Non-pigmented ciliary epithelial cell (primary cell): ENCODE measurements around the gene LIMA1.

ENCODE experiments used
- DNase-seq: peaks from one replicate; pipeline ENCODE4 v3.0.0-alpha.2; 2010; ENCODE audit warnings: low read depth

Gene LIMA1

DNA sequence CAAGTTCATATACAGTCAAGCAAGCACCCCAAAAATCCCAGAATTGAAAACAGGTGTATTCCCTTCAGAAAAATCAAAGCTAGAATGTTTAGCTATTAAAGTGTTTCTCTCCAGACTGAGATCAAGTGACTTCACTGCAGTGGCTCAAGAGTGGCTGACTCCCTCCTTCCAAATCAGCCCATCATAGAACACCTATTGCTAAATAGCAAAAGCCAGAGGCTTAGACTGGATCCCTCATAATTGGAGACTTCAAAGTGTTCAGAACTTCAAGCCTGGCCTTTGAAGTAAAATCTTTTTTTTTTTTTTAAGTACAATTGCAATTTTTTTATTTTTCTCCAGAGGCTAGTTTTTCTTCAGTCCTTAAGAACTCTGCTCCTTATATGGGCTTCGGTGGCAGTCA is 66.1 kb downstream of the LIMA1 start:
- no peak for DNase-seq

DNA sequence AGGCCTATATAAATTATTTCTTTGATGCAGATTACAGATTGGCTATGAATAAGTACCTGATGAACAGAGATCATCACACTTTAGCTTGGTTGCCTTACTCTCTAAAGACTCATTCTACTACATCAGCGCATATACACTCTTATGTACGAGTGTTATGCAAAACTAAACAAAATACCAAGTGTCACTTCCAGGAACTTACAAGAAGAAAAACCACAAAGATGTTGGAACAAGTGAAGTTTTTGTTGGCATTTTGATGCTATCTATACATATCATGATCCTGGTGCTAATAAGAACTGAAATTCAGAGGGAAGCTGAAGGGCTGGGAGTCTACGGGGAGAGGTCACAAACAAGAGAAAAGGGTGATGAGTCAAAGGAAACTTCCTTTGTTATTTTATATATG is 68.3 kb downstream of the LIMA1 start:
- no peak for DNase-seq

DNA sequence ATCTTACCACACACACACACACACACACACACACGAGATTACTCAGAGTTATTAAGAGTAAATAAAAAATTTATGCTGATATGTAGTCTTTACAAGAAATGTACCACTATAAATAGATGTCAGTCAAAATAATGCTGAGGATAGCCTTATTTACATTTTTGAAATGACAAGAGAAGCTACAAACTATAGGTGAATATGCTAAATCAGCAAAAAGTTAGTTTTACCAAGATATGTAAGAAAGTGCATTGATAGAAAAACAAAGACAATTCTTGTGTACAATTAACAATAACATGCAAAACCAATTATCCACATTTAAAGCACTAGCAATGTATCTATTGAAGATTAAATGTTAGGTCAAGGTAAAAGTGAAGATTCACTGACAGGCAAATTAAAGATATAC is 69.3 kb downstream of the LIMA1 start:
- DNase-seq: no peak

DNA sequence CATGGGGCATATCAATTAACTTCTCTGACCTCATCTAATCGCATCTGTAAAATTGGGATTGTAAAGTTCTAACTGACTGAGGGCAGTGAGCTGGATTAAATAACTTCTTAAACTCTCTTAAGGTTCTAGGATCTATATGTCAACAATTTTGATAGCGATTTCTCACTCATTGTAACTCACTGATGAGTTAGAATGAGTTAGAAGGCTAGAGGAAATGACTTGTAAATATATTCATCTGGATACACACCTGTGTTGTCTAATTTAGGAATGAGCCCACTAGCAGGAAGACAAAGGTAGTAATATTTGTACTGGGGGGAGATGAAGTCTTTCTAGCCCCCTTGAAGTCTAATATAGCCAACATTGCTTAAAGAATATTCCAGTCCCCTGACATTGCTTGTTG is 69.9 kb downstream of the LIMA1 start:
- no peak for DNase-seq

DNA sequence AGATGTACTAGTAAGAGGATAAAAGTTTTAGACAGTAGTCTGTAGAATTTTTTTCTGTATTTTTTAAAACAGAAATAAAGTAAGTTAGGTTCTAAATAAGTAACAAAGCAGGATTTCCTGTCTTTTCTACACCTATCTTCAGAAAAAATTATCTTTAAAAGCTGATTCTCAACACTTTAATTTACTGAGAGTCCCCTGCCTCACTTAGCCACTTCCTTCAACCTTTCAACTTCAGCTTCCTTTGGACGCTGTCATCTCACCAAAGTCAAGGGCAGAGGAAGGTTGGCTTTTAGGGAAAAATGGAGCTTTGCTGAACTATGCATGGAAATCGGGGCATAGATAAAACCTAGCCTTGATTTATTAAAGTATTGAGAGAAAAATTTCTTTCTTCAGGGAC is 71.3 kb downstream of the LIMA1 start:
- DNase-seq: no peak

DNA sequence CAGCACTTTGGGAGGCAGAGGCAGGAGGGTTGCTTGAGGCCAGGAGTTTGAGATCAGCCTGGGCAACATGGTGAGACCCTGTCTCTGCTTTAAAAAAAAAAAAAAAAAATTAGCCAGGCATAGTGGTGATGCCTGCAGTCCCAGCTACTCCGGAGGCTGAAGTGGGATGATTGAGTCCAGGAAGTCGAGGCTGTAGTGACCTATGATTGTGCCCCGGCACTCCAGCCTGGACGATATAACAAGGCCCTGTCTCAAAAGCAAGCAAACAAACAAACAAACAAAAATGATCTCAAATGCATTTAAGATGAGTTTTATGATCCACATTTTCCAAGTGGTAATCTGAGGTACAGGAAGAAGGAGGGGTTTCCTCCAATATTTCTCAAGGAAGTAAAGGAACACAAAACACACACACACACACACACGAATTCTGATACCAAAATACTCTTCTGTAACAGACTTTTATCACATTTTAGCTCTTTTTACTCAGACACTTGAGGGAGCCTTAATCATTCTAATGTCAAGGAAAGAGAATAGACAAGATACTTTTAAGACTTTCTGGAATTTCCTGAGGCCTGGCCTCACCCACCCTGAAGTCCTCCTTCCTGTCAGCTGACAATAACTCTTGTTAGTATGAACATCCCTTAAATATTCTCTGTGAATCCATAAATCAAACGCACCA is 71.8 kb downstream of the LIMA1 start:
- no peak for DNase-seq

DNA sequence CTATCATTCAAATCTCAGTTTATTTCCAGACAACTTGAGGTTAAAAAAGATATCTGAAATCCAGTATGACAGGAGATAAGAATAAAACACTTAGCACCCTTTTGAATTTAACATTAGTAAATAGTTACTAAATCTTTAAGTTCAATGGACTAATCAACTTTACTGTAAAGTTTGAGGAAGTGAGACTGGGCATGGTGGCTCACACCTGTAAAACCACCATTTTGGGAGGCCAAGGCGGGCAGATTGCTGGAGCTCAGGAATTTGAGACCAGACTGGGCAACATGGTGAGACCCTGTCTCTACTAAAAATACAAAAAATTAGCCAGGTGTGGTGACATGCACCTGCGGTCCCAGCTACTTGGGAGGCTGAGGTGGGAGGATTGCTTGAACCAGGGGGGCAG is 75.9 kb downstream of the LIMA1 start:
- DNase-seq: no peak

DNA sequence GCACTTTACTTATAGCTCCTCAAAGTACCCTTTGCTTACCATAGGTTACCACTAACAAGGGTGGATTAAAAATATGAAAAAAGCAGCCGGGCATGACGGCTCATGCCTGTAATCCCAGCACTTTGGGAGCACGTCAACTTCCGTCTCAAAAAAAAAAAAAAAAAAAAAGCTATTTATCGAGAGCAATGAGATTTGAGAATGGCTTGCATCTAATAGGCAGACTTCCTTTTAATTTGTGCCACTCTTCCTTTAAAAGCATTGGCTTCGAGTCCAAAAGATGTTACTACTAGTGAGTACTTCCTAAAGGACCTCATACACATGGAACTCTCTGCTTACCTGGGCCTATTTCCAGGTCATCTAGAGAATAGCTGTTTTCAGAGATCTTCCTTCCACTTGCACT is 77.7 kb downstream of the LIMA1 start:
- no peak for DNase-seq

DNA sequence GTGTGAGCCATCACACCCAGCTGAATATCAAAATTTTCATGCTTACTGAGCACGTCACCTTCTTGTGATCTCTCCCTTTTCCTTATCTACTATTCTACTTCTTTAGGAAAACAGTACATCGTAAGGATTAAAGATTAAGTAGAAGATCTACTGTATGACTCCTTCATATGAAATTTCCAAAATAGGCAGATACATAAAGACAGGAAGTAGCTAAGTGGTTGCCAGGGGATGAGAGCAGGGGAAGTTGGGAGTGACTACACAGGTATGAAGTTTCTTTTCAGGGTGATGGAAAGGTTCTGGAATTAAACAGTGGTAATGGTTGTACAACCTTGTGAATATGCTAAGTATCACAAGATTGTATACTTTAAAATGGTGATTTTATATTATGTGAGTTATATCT is 79.6 kb downstream of the LIMA1 start:
- DNase-seq: no peak

DNA sequence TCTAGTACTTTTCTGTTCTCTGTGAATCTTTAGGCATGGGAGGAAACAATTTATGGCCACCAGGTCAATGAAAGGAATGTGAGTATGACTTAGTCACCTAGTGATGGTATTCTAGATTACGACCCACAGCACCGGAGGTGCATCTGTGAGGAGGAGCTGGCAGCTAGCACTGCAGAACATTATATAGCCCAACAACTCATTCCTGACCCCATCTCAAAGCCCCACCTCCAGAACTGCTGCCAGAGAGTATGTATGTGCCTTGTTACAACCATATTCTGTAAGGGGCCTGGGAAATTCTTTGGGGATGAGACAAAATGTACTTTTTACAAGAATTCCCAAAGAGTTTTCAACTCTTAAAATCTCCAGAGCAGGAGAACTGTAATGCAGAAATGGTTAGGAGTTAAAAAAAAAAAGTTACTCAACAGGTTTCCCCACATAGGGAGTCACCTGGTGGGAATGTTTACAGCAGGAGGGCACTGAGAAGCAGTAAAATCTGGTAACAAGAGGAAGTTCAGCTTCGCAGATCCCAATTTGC is 81.3 kb downstream of the LIMA1 start:
- peak; percentile 93 for DNase-seq

DNA sequence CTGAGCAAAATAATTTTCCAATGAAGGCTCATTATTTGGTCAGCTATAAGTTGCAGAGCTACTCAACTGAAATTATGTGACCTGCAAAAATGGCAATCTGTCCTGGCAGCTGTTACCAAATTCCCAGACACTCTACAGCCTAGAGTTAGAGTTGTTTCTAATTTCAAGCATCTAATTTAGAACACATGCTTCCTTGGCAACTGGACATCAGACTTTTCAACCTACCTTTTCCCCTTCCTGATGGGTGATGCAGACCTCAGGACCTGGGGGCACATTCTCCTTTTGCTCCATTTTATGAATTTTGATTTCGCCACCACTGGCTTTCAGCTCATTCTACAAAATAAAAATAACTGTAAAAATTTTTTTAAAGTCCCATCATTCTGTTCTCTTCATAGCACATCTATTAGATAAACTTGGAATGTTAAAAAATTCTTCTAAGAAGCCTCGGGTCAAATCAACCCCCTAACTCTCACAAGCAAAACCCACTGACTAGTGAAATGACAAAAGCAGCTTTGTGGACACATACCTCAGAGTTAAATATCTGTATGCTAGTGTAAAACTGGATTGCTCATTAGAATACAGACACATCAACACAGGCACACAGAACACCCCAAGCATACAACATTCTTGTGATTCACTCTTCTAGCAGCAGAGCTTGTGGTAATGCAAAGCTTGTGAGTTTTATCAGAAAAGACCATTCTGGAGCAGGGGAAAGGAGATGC is 82.6 kb downstream of the LIMA1 start:
- DNase-seq: peak; percentile 80

DNA sequence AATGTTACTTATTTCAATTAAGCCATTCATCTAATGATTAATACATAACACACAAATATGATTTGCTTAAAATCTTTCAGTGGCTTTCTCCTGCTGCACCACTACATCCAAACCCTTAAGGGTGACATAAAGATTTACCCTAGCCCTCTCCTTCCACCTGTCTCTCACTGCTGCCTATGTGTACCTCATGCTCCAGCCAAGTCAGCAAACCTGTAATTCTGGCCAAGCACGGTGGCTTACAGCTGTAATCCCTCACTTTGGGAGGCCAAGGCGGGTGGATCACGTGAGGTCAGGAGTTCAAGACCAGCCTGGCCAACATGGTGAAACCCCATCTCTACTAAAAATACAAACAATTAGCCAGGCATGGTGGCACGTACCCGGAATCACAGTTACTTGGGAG is 84.5 kb downstream of the LIMA1 start:
- no peak for DNase-seq

DNA sequence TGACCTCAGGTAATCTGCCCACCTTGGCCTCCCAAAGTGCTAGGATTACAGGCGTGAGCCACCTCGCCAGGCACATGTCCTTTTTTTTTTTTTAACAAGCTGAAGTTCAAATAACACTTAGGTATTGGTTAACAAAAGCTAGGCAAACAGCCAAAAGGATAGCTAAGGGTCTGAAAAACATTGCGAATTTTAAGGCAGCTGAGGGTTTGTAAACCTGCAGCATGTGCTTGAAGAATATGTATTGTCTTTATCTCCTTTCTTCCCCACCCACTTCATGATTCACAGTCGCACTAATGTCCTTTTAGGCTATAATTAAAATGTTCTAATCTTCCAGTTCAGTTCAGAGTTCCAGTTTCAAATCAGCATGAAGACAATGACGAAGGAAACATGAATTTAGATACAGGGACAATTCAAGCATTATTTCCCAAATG is 86.0 kb downstream of the LIMA1 start:
- DNase-seq: no peak

DNA sequence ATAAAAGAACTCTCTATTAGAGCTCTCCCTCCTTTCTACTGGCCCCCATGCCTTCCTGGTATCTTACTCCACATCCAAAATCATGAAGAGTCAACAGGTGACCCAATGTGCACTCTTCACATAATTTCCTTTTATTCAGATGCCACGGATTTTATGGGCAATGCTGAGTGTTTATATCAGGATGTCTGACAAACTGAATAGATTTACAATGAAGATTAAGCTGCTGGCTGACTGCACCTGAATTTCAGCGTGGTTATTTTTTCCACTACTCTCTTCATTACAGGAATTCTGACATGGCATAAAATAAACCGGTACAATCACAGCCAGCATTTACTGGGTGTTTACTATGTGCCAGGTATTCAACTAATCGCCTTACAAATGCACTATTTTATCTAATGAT is 86.8 kb downstream of the LIMA1 start:
- no peak for DNase-seq

DNA sequence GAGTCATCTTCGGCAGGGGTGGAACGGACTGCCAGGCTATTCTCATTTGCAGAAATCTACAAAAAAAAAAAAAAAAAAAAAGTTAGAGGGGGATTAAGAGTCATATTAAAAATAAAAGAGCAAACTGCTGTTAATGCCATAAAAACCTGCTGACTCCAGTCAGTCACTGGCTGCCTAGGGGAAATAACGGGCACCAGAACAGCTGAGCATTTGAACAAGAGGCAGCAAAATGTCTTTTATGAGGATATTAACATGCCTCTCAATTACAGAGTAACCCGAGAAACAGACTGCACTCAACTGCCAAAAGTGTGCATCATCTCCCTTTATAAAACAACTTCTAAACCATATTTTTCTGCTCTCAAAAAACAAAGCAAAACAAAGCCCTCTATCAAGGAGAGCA is 87.5 kb downstream of the LIMA1 start:
- DNase-seq: no peak

DNA sequence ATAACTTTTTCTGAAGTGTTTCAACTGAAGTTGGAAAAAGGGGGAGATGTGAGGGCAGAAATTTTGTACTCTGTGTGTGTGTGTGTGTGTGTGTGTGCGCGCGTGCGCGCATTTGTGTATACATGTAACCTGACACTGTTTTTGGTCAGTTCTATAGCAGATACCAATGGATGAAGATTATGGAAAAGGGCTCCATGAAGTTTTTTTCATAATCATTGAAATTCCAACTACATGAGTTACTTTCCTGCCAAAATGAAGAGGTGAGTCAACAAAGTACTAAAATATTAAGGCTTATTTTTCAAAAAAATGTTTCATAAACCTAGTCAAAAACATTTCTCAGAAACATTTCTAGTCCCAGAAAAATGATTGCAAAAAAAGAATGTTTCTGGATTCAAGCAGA is 90.4 kb downstream of the LIMA1 start:
- DNase-seq: peak; percentile 65

DNA sequence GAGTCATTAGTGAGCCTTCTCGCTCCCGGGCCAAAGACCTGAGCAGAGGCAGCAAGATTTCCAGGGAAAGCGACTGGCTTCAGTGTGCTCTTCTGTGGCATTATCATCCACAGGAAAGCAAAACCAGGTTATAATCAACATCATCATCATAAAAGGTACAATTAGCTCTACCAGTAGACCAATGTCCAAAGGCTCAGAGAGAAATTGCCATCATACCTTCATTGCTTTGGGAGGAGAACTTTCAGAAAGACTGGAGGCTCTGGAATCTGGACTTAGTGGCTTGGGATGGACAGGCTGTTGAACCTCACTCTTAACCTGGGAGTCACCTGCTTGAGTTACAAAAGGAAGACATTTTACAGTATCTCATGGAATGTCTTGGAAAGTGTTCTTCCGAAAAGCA is 91.1 kb downstream of the LIMA1 start:
- no peak for DNase-seq

DNA sequence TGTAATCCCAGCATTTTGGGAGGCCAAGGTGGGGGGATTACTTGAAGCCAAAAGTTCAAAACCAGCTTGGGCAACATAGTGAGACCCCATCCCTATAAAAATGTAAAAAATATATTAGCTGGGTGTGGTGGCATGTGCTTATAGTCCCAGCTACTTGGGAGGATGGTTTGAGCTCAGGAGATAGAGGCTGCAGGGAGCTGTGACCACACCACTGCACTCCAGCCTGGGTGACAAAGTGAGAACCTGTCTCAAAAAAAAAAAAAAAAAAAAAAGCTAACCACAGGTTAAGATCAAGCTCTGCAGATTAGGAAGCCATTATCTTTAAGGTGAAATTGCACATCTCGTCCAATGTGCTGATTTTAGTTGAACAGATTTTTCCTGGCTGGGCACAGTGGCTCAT is 92.5 kb downstream of the LIMA1 start:
- no peak for DNase-seq

DNA sequence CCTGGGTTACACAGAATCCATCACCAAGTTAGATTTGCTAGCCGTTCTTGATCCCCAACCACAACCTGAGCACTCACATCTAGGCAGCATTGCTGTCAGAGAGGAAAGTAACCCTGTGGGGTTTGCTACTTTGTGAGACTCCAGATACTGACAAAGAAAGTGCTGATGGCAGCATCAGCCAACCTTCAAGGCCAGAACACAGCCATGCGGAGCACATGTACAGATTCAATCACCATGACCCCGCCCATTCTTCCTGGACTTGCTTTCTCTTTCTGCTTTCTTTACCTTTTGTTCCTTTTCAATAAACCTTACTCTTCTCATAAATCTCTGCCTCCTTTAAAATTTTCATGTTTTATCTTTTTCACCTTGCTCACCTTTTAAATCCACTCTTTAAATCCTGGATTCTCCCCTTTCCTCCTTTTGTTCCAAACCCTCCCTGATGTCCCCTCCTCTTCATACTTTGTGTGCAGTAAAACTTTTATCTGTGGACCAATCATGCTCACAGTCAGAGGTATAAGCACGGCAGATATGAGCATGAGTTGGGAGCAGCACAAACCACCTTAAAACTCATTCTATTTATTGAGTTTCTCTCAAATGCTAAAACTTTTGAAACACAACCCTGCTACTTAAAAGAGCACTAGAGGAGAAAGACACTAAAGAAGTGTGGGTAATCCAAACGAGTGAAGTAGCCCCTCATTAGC is 94.3 kb downstream of the LIMA1 start:
- DNase-seq: no peak

DNA sequence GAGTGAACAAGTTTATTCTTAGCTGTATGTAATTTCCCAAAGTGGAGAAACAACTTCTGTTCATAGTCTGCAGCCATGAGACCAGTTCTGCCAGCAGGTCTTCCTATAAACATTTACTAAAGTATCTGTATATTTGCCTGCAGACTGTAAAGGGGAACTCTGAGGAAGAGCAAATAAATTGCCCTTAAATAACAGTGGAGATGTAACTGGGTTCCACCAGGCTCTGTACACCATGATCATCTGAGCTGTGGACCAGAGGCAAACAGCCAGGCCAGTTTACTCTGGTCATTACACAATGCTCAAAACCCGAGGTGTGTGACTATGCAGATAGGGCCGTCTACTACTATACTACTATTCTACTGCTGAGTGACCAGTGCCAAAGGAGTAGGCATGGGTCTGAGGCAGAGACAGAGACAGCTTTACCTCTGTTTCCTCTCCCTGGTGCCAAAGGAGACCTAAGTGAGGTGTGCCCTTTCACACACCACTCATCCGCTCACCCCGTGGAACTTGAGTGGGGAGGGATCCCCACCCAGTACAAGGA is 95.0 kb downstream of the LIMA1 start:
- DNase-seq: no peak

DNA sequence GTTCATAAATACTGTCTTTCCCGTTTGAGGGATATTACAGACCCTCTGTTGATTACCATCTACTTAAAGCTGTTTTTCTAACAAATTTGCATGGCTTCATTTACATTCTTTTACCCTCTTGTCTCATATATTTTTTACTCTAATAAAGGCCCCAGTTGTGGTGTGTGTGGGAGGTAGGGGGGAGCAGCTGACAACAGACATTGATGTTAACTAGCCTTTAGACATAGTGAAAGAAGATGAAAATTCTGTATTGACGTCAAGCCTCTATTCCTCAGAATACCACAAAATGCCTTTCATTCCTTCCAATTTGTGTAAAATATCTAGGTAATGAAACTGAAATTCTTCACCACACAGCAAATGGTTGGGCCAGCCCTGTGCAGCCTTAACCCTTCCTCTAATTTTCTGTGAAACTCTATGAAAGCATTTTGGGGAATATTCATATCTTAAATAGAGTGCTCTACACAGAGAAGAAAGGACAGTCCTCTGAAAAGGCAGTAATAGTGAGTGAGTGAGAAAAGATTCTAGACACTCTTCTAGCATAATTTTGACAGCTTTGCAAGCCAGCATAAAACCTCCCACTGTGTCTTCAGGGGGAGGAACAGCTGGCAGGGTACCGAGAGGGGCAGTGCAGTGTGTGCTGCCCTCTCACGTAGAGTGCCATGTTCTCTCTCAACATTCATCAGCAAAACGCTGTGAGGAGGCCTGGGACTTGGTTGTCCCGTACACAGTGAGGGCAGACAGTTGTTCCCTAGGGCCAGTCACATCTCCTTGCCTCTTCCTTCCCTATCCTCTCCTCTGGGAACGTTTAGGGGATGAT is 96.0 kb downstream of the LIMA1 start:
- DNase-seq: peak; percentile 88

DNA sequence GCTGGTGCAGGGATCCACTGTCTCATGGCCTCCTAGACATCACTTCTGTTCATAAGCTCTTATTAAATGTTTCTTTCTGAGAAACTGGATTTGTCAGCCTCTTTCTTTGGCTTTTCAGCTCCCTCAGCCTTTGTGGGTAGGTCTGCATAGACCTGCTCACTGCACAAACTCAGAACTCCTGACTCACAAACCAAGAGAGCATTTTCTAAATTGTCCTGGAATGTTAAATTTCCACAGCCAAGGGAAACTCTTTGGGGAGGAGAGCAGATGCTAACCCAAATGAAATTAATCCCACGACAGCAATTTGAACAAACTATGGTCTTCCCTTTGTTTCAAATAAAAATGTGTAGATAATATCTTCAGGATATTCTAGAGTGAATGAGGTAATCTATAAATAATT is 96.6 kb downstream of the LIMA1 start:
- no peak for DNase-seq
